Activated CD4-positive, alpha-beta T cell treated with anti-CD3 and anti-CD28 coated beads for 4 hours (primary cell): ENCODE data around the gene AIRE.

Source experiments
- DNase-seq, 2 donors: peaks; one replicate each; pipeline ENCODE4 v3.0.0-alpha.2; 2020

Gene AIRE

DNA sequence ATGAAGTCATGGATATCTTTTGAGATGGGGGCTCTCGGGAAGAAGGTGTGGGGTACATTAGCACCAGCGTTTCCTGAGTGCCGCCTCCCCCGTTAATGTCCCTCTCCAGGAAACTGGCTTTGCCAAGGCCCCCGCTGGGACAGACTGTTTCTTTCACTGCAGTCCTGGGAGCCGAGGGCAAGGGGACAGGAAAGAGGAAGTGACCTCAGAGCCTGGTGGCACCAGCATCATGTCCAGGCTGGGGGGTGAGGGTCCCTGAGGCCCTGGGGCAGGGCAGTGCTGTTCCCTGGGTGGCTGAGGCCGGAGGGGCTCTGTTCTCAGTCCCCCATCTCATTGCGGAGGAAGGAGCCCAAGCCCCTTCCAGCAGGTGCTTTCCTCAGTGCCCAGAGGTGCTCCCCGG, 20.0 kb downstream of the AIRE start:
- DNase-seq = no peak

DNA sequence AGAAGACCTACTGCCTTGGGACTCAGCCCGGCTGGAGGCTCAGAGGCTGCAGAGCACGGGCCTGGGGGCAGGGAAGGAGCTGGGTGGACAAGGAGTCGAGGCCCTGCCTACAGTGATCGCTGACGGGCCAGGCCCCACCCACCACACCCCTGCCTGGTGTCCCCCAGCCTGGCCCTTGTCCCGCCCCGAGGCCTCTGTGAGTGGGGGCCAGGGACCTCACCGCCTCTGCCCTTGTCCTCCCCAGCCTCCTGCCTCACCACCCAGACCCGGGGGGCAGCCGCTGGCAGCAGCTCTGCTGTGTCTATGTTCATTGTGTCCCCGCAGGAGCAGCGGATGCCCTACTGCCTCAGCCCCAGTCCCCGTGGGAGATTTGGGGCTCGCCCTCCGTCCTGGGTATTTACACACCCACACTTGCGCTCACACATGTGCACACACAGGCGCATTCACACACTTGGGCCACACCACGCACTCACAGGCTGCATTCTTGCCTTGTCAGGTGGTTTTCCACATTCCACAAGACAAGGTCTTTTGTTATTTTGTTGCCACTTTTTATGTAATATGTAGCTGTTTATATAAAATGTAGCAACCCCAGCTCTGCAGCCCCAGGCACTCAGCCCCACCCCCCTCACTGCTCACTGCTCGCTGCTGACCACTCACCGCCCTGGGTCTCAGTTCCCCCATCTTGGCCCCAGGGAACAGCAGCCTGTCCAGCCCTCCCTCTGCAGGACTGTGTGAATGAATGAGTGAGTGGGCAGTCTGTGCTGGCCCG, 21.4 kb downstream of the AIRE start:
- no peak for DNase-seq

DNA sequence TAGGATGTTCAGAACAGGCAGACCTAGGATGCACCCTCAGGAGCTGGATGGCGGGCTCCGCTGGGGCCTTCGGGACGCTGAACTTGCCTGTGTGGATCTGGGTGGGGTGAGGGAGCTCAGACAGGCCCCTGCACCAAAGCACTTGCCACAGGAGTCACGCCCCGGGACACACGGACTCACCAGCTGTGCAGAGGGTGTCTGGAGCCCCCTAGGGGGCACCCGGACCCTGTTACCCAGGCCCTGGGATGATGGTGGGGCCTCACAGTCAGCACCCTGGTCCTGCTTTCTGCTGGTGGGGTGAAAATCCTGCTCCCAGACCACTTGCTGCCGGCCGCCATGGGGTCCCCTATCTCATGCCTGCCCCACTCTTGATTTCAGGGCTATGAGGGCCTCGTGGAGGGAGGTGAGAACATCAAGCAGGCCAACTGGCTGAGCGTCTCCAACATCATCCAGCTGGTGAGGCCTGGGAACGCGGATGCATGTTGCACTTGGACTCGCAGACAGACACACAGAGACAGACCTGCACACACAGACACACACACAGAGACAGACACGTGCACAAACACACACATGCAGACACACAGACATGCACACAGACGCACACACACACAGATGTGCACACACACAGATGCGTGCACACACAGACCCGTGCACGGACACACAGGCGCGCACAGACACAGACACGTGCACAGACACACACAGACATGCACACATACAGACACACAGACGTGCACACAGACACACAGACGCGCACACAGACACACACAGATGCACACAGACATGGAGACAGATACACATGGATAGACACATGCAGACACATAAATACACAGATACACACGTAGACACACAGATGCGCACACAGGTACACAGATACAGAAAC, 25.2 kb downstream of the AIRE start:
- DNase-seq = no peak

DNA sequence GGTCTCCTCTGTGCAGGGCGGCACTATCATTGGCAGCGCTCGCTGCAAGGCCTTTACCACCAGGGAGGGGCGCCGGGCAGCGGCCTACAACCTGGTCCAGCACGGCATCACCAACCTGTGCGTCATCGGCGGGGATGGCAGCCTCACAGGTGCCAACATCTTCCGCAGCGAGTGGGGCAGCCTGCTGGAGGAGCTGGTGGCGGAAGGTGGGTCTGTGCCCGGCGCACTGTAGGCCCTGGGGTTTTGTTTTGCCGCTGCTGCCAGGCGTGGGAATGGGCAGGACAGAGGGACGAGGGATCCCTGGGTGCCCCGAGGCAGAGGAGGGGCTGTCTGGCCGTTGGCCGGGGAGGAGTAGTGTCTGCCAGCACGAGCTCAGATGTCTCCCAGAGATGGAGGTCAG, 26.4 kb downstream of the AIRE start:
- DNase-seq = no peak

DNA sequence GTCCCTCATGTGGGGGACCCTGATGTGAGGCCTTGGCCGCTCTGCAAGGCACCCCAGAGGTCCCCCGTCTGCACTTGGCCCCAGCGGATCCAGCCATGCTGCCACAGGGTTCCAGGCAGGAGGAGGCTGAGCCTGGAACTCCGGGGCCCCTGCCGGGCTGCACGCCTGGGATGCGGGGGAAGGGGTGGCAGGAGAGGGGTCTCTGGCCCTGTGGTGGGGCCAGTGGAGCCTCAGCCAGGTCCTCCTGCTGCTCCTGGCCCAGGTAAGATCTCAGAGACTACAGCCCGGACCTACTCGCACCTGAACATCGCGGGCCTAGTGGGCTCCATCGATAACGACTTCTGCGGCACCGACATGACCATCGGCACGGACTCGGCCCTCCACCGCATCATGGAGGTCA, 27.0 kb downstream of the AIRE start:
- no peak for DNase-seq

DNA sequence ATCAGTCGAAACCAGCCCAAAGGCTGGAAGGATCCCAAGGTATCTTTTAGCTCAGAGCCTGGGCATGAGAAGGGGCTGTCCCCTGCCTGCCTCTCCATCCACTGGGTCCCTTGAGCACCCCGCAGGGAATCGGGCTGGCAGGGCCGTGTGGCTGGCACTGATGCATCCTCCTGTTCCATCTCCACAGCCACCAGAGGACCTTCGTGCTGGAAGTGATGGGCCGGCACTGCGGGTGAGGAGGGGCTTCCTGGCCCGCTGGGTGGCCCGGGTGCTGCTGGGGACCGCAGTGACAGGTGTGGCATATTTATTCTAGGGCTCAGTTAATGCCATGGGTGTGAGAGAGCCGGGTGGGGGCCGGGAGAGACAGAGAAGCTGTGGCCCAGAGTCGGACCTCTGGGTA, 27.8 kb downstream of the AIRE start:
- DNase-seq = no peak

DNA sequence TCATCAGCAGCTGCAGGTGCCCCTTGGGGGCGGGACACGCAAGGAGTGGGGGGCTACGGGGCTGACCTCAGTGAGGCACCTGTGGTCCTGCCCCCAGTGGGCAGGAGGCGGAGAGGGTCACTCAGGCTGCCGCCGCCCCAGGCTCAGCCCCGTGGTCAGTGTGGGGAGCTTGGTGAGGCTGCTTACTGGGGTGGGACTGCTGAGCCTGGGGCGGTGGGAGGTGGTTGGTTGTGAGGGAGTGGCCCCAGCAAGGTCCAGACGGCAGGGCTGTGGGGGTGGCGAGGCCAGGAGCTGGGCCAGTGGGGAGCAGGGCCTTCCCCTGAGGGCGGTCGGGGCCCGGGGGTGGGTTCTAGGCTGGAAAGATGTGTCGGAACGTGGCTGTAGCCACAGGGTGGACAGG, 28.5 kb downstream of the AIRE start:
- DNase-seq = no peak

DNA sequence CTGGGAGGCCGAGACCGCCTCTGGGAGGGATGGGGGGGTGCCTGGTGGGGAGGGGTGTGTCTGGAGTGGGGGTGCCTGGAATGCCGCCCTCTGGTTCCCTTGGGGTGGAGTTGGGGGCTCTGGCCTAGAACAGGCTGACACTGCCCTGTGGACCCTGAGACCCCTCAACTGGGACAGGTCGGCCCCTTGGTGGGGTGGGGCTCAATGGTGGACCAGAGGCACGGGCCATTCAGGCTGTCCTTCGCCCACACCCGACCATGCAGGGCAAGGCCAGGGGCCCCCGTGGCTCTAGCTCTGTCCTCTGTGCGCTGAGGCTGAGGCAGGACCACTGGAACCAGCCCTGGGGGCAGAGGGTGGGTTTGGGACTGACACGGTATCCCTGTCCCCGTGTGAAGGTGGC, 28.9 kb downstream of the AIRE start:
- DNase-seq = no peak

DNA sequence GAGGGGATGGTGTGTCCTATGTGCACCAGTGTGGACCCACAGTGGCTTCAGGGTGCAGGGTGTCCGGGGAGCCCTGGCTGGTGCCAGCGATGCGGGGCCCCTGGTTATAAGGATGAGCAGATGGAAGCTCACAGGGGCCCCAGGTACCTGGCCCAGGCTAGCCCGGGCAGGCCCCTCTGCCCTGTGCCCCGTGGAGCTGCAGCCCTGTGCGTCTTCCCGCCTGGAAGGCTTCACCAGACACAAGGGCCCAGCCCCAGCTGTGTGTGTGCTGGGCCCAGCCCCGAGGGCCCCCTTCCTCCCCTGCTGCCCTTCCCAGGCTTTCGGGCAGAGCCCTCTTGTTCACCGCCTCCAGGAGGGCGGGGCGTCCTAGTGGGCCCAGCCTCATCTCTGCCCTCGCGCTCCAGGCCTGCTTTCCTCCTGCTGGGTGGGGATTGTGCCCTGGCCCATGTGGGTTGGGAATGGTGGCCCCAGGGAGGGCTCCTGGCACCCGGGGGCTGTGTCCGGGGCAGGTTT, 30.1 kb downstream of the AIRE start:
- no peak for DNase-seq

DNA sequence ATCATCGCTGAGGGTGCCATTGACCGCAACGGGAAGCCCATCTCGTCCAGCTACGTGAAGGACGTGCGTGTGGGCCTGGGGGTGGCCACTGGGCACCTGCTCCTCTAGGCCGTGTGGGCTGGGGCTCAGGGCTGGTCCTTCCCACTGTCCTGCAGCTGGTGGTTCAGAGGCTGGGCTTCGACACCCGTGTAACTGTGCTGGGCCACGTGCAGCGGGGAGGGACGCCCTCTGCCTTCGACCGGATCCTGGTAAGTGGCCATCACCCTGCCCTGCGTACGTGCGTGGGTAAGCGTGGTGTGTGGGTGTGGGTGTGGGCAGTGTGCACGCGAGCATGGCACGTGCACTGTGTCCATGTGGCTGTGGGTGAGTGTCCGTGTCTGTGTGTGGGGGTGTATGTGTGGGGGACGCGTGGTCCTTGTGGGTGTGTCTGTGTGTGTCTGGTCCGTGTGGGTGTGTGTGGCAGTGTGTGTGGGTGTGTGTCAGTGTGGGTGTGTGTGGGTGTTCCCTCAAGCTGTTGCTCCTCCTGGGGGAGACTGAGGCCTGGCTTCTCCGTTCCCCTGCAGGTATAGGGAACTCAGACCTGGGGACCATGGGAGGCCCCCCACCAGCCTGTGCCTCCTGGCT, 30.7 kb downstream of the AIRE start:
- no peak for DNase-seq

DNA sequence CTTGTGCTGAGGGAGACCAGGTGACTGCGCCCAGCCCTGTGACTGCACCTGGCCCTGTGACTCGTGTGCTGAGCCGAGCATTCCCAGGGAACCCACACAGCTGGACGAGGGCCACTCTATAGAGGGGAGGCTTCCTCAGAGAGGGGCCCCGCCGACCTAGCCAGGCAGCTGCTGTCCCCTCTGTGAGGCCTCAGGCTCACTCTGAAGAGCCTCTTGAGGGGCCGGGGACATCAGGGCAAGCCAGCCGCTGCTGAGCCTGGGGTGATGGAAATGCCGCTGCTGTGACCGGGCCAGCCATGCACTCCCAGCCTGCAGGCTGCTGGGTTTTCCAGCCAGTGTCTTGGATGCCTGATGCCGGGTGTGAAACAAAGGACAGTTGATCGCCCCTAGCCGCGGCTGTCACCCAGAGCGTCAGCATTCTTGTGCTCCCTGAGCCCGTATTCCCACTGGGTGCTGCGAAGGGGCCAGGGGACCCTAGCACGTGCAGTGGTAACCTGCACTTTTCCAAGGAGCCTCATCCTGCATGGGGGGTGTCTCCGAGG, 31.6 kb downstream of the AIRE start:
- no peak for DNase-seq

DNA sequence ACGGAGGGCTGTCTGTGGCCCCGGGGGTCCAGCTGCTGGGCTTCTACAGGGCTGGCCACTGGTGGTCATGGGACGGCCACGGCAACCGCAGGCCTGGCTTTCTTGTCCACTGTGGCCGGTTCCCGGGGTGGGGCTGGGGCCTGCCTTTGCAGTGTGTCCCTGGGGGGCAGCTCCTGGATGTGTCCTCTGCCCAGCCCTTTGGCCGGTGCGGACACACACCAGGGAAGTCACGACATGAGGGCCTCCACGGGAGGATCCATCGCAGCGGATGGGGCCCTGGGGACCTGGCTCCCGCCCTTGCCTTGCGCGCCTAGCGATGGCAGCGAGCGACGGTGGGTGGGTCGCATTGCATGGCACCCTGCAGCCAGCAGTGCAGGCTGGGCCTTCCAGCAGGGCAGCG, 32.2 kb downstream of the AIRE start:
- DNase-seq = no peak

DNA sequence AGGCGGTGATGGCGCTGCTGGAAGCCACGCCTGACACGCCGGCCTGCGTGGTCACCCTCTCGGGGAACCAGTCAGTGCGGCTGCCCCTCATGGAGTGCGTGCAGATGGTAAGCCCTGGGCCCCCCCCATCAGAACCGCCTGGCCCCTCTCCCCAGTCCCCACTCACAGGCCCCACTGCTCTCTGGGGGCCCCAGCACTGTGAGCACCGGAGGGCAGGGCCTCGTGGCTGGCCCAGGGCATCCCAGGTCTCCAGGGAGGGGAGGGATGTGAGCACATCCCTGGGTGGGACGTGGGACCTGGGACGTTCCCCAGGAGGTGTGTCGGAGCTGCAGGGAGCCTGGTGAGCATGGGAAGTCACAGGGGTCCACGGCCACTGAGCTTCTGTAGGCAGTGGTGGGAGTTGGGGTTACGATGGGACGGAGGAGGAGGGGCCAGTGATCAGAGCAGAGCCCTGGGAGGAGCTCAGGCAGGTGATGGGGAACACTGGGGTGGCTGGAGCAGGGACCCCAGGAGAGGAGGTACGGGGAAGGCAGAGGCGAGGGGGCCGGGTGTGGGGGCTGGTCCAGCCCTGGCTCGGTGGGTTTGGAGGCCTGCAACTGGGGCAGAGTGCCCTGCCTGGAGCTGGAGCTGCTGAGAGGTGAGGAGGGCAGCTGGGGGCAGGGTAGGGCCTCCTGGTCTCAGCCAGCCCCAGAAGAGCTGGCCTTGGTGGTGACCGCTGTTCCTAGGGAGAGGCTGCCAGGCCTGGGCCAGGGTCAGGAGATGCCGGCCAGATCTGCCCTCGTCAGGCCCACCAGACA, 33.0 kb downstream of the AIRE start:
- no peak for DNase-seq

DNA sequence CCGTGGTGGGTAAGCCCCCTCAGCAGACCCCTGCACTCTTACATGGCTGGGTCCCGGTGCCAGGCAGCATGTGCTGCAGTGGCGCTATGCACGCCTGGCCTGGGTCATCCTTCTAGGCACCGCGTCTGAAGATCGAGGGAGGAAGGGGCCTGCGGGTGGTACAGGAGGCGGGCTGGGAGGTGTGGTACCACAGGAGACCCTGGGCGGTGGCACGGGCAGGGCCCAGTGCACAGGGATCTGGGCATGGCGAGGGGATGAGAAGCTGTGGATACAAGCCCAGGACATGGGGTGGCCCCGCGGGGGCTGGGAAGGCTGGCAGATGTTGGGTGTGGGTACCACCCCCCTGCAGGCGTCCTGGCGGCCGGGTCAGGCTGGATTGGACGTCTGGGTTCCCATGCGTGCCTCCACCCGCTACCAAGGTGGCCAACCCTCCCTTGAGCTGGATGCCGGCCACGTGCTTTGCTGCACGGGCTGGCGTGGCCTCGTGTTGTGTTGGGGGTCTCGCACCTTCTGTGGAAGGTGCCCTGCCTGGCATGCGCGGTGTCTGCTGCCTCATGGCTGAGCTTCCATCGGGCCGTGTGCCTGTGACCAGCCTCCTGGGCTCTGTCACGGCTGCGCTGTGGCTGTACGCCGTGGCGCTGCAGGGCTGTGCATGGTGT, 33.9 kb downstream of the AIRE start:
- no peak for DNase-seq

DNA sequence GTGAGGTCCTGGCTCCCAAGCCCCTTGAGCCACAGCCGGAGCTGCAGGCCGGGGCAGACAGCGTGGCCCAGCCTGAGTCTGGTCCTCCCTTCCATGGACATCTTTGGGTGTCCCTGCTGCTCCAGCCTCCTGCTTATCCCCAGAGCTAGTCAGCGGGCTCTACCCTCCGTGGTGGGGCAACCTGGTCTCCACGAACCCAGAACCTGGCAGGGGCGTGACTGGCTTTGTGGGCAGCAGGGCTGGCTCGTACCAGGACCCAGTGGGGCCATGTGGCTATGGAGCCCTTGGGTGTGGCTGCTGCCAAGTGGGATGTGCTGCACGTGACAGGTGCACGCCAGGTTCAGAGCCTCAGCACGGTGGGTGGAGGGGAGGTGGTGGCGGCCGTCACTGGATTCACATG, 35.2 kb downstream of the AIRE start:
- DNase-seq = no peak

DNA sequence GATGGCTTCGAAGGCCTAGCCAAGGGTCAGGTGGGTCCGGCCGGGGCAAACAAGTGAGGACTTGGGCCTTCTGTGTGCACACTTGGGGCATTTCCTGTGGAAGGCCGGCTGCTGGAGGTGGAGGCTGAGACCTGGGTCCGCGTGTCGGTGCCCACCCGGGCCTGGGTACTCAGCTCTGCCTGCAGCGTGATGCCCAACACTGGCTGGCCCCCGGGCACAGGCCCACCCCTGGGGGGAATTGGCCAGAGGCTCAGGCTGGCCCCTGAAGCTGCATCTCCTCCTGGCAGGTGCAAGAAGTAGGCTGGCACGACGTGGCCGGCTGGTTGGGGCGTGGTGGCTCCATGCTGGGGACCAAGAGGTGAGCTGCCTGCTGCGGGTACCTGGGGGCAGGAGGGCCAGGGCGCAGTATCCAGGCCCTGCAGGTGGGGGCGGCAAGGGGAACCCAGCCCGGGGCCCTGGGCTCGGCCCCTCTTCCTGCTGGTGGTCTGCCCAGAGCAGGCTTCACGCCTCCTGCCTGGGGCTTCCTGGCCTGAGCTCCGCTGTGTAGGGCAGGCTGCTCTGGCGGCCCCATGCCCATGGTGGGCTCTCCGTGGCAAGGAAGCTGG, 36.3 kb downstream of the AIRE start:
- no peak for DNase-seq

DNA sequence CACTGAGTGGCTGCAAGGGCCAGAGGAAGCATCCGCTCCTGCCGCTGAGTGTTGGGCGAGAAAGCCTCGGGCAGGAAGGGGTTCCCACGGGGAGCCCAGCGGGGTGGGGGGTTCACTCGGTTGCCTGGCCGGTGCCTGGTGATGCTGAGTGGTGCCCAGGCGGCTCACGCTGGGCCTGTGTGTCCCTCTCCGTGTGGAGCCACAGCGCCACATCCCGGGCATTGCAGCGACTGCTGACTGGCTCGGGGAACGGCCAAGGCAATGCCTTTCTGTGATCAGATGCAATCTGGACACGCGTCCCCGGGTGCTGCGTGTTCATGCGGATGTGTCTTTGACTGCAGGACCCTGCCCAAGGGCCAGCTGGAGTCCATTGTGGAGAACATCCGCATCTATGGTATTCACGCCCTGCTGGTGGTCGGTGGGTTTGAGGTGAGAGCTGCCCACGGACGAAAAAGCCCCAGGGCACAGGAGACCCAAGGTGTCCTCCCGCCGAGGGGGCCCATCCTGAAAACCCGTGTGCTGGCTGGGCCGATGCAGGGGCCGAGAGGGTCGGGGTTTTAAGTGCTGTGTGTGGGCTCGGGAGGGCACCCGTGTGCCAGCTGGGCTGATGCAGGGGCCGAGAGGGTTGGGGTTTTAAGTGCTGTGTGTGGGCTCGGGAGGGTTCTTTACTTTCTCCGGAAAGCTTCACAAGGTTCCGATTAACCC, 37.1 kb downstream of the AIRE start:
- no peak for DNase-seq

DNA sequence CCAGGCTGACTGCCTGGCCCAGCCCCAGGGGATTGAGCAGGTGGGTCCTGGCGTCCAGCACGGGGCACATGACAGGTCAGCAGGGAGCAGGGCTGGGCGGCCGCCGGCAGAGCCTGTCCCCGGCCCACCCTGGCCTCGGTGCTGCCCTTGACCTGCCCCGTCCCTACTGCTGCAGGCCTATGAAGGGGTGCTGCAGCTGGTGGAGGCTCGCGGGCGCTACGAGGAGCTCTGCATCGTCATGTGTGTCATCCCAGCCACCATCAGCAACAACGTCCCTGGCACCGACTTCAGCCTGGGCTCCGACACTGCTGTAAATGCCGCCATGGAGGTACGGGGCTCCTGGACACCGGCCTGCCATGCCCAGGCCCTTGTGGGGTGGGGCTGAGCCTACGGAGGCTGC, 37.9 kb downstream of the AIRE start:
- no peak for DNase-seq

DNA sequence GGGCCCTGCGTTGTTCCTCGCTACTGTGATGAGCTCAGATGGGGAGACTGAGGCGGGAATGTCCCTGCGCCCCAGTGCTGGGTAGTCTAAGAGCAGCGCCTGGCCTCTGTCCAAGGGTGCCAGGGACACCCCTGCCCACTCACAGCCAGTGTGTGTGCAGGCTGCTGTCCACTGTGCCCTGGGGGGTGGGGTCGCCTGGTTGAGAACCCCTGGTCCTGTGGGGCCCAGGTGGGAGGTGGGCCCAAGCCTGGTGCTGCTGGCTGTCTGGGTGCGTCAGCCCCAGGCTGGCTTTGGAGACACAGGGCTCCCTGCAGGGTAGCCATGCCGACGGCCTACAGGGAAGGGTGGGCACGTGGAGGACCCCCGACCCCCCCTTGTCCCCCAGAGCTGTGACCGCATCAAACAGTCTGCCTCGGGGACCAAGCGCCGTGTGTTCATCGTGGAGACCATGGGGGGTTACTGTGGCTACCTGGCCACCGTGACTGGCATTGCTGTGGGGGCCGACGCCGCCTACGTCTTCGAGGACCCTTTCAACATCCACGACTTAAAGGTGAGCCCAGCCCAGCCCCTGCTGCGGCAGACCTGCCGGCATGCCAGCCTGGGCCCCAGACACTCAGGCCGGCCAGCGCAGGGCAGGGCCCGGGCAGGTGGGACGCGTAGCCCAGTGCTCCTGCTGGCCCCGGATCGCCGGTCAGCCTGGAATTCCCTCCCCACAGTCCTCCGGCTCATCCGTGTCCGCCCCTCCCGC, 38.6 kb downstream of the AIRE start:
- DNase-seq = no peak

DNA sequence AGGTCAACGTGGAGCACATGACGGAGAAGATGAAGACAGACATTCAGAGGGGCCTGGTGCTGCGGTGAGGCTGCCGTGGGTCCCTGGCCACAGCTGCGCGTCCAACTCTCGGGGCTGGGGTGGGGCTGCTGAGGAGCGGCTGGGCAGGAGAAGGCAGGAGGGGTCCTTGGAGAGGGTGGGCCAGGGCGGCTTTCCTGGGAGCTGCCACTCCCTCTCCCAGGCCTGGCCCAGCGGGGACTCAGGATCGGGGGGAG, 39.1 kb downstream of the AIRE start:
- no peak for DNase-seq
